Stimulated activated CD4-positive, alpha-beta T cell treated with anti-CD3 and anti-CD28 coated beads, Interleukin-4, amount 100 ng/mL, for 48 hours (primary cell): ENCODE data around the gene ERVW-1.
"Not testable (repeated sequence)": the region's sequence is repeated elsewhere in the genome, so short reads cannot be mapped to it uniquely, and the experiment has no call there.

Source experiments
- DNase-seq, 2 donors: peaks; one replicate each; pipeline ENCODE4 v3.0.0-alpha.2; 2020; ENCODE audit warnings: low read depth in 2 of 2

ERVW-1 gene

GRCh38 chr7:92477681-92478080 lies at the start of gene ERVW-1:
Gene ERVW-1 (minus strand): TSS chr7:92477946. CDS start chr7:92470381, 7,565 bp downstream.
- not testable (repeated sequence) for DNase-seq

- no peak for DNase-seq
Measured at GRCh38 chr7:92523110-92523509, 45.4 kb upstream of the ERVW-1 start.

- no peak for DNase-seq
Measured at GRCh38 chr7:92520024-92520423, 42.3 kb upstream of the ERVW-1 start.

- no peak for DNase-seq
Measured at GRCh38 chr7:92517631-92518030, 39.9 kb upstream of the ERVW-1 start.

- DNase-seq = no peak
Measured at GRCh38 chr7:92513167-92513902, 35.6 kb upstream of the ERVW-1 start.

GRCh38 chr7:92508946-92509345 lies 31.2 kb upstream of the ERVW-1 start:
- no peak for DNase-seq

- DNase-seq = no peak
Measured at GRCh38 chr7:92506363-92506762, 28.6 kb upstream of the ERVW-1 start.

- DNase-seq = no peak
Measured at GRCh38 chr7:92504563-92504962, 26.8 kb upstream of the ERVW-1 start.

- DNase-seq = no peak
Measured at GRCh38 chr7:92503767-92504166, 26.0 kb upstream of the ERVW-1 start.

GRCh38 chr7:92498557-92498956 lies 20.8 kb upstream of the ERVW-1 start:
- no peak for DNase-seq

- no peak for DNase-seq
Measured at GRCh38 chr7:92496876-92497275, 19.1 kb upstream of the ERVW-1 start.

GRCh38 chr7:92489634-92490033 lies 11.9 kb upstream of the ERVW-1 start:
- DNase-seq = no peak

GRCh38 chr7:92487804-92488203 lies 10.1 kb upstream of the ERVW-1 start:
- no peak for DNase-seq

GRCh38 chr7:92485974-92486373 lies 8.2 kb upstream of the ERVW-1 start:
- DNase-seq = no peak

- no peak for DNase-seq
Measured at GRCh38 chr7:92485267-92485892, 7.6 kb upstream of the ERVW-1 start.

GRCh38 chr7:92484226-92484625 lies 6.5 kb upstream of the ERVW-1 start:
- DNase-seq = not testable (repeated sequence)

- not testable (repeated sequence) for DNase-seq
Measured at GRCh38 chr7:92483624-92484023, 5.9 kb upstream of the ERVW-1 start.

GRCh38 chr7:92479146-92479545 lies 1.4 kb upstream of the ERVW-1 start:
- DNase-seq = not testable (repeated sequence)

GRCh38 chr7:92478711-92479110 lies 965 bp upstream of the ERVW-1 start:
- DNase-seq = no peak

- DNase-seq = no peak
Measured at GRCh38 chr7:92478095-92478494, 349 bp upstream of the ERVW-1 start.

GRCh38 chr7:92475851-92476590 lies 1.7 kb downstream of the ERVW-1 start:
- not testable (repeated sequence) for DNase-seq

- DNase-seq = not testable (repeated sequence)
Measured at GRCh38 chr7:92475261-92475770, 2.4 kb downstream of the ERVW-1 start.
